Bronchial epithelial cell (primary cell): ENCODE data around the gene TSPAN2. TPM values are rescaled to one million over a fixed set of nuclear protein-coding genes. Genes with fewer than 3 reads are reported as not detected.
A peak's percentile ranks its signal among the peaks of the same experiment; 100 is the strongest.

Experiments
- DNase-seq: peaks from one replicate; pipeline ENCODE4 v3.0.0-alpha.2; 2010; ENCODE audit warnings: low read depth
- FAIRE-seq: peaks from 2 replicates; lab custom pipeline; 2011; peaks lifted over from hg19 to GRCh38; lab: Jason Lieb, UNC
- H3K27me3 ChIP-seq: 2 replicates; pipeline ENCODE4 v1.5.1; 2011; ENCODE audit warnings: low read length; ENCODE audit not compliant: control insufficient read depth, insufficient read depth
- H3K36me3 ChIP-seq: 2 replicates; pipeline ENCODE4 v1.5.1; 2011; ENCODE audit warnings: low read length; ENCODE audit not compliant: control insufficient read depth, insufficient read depth
- H3K4me3 ChIP-seq: 2 replicates; pipeline ENCODE4 v1.5.1; 2011; ENCODE audit warnings: mild to moderate bottlenecking, low read depth, low read length, control low read depth
- total RNA-seq: library from RNA; depleted of rRNA; stranded (reverse); fragments of >200 nt; gene quantifications from 2 replicates; pipeline ENCODE4 v1.2.1, GENCODE V29; 2014
- TF ChIP-seq, protein P1 (sequence below): IDR thresholded peaks from 2 replicates; pipeline ENCODE4 v1.5.1; 2011; ENCODE audit warnings: mild to moderate bottlenecking, moderate library complexity, low read length, control low read depth, inconsistent platforms; ENCODE audit not compliant: insufficient read depth, severe bottlenecking

The TSPAN2 gene
- total RNA-seq, 1 donor from 2014 or later = 0.26 TPM

DNA sequence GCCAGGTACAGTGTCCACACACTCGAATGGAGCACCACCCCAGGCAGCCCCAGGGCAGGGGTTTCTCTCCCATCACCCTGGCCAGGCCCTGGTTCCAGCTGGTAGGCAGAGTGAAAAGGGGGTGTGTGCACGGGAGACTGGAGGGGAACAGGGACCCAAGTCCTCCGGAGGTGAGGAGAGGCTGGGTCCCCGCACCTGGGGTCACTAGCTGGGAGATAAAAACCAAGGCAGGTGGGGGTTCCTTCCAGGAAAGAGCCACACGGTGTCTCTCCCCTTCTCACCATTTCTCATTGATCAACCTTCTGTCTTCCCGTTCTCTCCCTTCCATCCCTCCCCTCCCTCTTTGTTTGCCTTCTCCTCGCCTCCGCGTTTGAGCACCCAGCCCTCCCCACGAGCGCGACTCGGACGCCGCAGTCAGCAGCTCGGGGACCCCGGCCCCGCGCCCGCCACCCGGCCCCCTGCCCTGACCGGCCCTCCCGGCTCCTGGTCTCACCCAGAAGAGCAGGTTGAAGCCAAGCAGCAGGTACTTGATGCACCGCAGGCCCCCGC is 358 bp downstream of the TSPAN2 start:
- H3K36me3 ChIP-seq = no peaks in the 10 kb centered on the region
- peak overlapping the region; percentile 51 for H3K4me3 ChIP-seq
- DNase-seq = no peak
- H3K27me3 ChIP-seq = no peaks in the 10 kb centered on the region
- FAIRE-seq = no peak
- TF ChIP-seq, protein P1, sequence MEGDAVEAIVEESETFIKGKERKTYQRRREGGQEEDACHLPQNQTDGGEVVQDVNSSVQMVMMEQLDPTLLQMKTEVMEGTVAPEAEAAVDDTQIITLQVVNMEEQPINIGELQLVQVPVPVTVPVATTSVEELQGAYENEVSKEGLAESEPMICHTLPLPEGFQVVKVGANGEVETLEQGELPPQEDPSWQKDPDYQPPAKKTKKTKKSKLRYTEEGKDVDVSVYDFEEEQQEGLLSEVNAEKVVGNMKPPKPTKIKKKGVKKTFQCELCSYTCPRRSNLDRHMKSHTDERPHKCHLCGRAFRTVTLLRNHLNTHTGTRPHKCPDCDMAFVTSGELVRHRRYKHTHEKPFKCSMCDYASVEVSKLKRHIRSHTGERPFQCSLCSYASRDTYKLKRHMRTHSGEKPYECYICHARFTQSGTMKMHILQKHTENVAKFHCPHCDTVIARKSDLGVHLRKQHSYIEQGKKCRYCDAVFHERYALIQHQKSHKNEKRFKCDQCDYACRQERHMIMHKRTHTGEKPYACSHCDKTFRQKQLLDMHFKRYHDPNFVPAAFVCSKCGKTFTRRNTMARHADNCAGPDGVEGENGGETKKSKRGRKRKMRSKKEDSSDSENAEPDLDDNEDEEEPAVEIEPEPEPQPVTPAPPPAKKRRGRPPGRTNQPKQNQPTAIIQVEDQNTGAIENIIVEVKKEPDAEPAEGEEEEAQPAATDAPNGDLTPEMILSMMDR = no peak

DNA sequence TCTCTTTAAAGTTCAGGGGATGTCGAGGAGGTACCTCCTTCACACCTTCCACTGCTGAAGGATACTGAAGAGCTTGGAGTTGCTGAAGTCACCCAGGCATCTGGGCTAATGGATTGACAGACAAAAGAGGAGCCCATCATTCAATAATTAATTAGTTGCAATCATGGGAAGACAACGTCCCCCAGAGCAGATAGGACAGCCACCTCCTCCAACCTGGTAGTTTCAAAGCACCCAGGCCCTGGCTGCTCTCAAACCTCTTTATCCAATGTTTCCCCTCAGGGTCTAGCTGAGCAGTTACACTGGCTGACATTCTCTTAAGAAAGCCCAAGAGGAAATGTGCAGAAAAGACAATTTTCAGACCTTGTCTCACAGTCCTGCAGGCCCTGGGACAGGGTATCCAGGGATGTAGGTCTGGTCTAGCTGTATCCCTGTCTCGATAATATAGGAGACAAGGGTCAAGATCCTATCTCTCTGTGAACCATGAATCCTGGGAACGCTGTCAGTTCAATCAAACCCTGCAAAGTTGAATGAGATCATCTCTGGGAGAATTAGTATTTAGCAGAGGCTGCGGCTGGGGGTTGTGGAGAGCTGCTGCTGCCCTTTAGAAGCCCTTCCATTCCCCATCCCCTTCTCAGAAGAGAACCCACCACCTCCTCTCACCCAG is 1.1 kb downstream of the TSPAN2 start:
- DNase-seq = no peak
- Histone ChIP-seq H3K4me3 (no peak overlapping the region), H3K36me3 (no peaks in the 10 kb centered on the region), H3K27me3 (no peaks in the 10 kb centered on the region)
- no peak for FAIRE-seq
- TF ChIP-seq, protein P1 = no peak

DNA sequence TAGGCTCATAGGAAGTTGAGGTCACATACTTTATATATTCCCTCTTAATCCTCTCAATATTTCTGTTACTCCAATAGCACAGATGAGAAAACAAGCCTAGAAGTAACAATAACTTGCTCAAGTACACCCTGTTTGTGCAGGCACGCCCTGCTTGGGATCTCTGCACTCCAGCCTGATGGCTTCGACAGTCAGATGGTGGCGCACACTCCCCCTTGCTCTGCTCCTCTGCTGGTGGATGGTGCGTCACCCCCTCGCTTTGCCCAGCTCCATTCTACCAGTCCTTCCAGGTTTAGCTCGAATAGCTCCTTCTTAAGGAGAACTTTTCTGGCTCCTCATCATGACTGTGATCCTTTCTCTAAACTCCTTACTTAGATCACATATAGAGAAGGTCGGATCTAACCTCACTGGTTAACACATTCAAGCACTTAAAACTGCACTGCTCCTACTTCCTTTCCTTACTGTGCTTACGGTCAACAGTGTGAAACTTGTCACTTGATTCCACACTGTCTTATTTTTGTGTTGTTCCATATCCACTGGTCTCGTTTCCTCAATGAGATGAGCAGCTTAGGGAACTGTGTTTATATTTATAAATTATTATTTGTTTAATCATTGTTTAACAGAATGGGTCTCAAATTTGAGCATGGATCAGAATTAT is 3.0 kb downstream of the TSPAN2 start:
- no peak overlapping the region for H3K4me3 ChIP-seq
- DNase-seq (no peak), FAIRE-seq (no peak)
- TF ChIP-seq, protein P1 = no peak
- H3K27me3 ChIP-seq = no peaks in the 10 kb centered on the region
- H3K36me3 ChIP-seq = no peaks in the 10 kb centered on the region

DNA sequence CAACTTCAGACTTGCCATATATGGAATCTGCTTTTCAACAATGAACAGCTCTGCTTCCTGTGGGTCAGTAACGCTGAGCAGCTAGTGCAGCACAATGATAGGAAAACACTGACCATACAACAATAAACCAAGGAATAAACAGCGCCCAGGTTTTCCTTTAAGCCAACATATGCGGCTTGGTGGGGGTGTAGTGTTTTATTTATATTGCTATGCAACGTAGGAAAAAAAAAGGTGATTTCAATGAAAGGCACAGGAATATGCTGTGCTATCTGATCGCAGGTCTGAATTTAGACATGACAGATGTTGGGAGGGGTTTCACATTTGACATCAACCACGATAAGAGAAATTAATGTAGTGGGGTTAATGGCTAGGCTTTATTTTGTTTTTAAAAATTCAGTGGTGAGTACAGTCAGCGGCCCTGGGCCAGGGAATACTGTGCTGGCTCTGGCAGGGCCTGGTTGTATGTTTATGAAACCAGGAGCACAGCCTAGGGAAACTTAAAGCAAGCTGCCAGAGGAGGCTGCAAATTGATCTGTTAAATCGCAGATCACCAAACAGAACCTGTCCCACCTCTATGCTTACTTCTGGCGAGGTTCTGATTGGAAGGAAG is 4.3 kb downstream of the TSPAN2 start:
- Histone ChIP-seq H3K4me3 (no peak overlapping the region), H3K27me3 (no peaks in the 10 kb centered on the region), H3K36me3 (no peaks in the 10 kb centered on the region)
- FAIRE-seq (no peak), DNase-seq (no peak)
- TF ChIP-seq, protein P1 = no peak

DNA sequence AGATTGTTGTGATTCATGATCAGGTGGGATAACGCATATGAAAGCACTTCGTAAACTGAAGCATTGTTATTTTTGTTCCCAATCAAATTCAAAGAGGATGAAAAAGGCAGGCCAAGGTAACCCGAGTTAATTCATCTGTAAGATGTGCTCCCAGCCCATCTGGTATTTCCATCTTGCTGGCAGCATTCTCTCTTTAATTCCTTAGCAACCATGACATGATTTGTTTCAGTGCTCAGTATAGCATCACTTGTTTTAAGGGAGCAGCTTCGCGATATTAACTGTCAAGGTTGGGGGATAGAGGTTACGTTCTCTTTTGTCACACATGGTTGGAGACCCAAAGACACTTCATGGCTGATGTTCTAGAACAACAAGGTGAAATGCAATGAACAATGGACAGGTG is 6.4 kb downstream of the TSPAN2 start:
- TF ChIP-seq, protein P1 = no peak
- Histone ChIP-seq H3K36me3 (no peaks in the 10 kb centered on the region), H3K27me3 (no peaks in the 10 kb centered on the region), H3K4me3 (no peak overlapping the region)
- no peak for FAIRE-seq
- DNase-seq = no peak
